Ovary (tissue), 3 donors: ENCODE data around the gene MAP1A.

Source experiments
- EP300 ChIP-seq: sonication (generic); formaldehyde crosslinking; IDR thresholded peaks from one replicate; pipeline ENCODE4 v1.6.1; 2017; ENCODE audit warnings: antibody characterized with exemption
- POLR2A ChIP-seq: fragments of 450-650 bp; IDR thresholded peaks from one replicate; pipeline ENCODE4 v1.6.1; 2017; ENCODE audit warnings: antibody characterized with exemption, mild to moderate bottlenecking, moderate library complexity
- TF ChIP-seq, protein P1 (sequence below), 3 donors: fragments of 450-650 bp in 2 of 3; fragments of 200-600 bp in 1 of 3; IDR thresholded peaks; one replicate each; pipeline versions ENCODE4 v1.5.1 to v1.8.0; 2016 to 2022; ENCODE audit warnings: antibody characterized with exemption in 3 of 3, mild to moderate bottlenecking in 1 of 3
- donor health status: DM: no; HTN: no; CAD: no.

DNA sequence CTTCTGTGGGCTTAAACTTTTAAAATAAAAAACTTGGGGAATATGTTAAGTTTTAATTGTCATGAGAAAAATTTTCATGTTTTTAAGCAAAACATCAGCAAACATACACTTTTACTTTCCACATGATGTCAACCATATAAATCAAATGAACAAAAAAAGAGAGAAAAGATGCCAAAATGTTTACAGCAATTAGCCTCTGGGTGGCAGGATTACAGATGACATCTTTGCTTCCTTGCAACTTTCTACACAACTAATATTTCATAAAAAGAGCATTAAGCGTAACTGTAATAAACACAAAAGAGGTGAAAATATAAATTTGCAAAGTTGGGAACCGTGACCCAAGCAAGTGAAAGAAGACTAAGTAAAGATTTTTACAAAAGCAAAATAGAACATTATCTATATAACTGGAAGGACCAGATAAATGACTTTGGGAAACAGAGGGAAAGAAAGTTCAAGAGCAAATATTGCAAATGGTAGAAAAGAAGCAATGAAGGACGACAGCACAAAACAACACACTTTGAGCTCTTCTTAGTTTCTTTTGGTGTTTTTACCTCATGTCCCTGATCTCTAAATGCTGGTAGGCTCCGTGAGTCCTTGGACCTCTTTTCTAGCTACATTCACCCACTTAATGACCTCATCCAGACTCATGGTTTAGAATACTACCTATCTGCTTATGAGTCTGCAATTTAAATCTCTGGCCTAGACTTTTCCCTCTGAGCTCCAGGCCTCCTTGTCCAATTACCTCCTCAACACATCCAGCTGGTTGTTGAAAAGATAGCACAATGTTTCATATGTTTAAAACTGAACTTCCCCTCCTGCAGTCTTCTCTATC lies 33.9 kb upstream of the MAP1A start:
- TF ChIP-seq EP300 (no peak), POLR2A (no peak)
- TF ChIP-seq, protein P1, sequence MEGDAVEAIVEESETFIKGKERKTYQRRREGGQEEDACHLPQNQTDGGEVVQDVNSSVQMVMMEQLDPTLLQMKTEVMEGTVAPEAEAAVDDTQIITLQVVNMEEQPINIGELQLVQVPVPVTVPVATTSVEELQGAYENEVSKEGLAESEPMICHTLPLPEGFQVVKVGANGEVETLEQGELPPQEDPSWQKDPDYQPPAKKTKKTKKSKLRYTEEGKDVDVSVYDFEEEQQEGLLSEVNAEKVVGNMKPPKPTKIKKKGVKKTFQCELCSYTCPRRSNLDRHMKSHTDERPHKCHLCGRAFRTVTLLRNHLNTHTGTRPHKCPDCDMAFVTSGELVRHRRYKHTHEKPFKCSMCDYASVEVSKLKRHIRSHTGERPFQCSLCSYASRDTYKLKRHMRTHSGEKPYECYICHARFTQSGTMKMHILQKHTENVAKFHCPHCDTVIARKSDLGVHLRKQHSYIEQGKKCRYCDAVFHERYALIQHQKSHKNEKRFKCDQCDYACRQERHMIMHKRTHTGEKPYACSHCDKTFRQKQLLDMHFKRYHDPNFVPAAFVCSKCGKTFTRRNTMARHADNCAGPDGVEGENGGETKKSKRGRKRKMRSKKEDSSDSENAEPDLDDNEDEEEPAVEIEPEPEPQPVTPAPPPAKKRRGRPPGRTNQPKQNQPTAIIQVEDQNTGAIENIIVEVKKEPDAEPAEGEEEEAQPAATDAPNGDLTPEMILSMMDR (IDR thresholded peaks at IDR 0.05) = peak in 1 of 3 donors; percentile 30
